GM21515 (cell line): ENCODE measurements around the gene UBE2L5.

Experiments used
- ATAC-seq: cut with Tn5 transposase; IDR thresholded peaks from one replicate; pipeline ENCODE4 v1.9.1; 2021; ENCODE audit not compliant: unreplicated experiment

Gene UBE2L5

DNA sequence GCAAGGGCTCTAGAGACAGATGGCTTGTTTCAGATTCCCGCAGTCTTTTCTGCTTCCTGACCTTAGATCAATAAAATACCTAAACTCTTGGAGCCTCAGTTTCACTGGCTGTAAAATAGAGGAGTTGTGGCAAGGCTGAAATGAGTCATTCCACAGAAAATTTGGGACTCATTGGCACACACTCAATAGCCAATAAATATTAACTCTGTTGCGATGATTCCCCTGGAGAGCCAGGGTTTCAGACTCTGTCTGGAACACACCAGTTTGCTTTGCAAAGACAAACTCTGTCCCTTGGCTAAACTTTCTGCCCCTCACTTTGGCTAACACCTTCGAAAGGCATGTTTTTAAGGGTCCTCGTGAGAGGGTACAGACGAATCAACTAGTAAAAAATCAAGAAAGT lies 18.1 kb upstream of the UBE2L5 start:
- ATAC-seq = no peak

- ATAC-seq = no peak
Observed at GRCh38 chr13:30406779-30407416, 15.4 kb upstream of the UBE2L5 start.

- ATAC-seq = peak; percentile 82
Observed at GRCh38 chr13:30408319-30409101, 13.8 kb upstream of the UBE2L5 start.

- no peak for ATAC-seq
Observed at GRCh38 chr13:30409886-30410704, 12.2 kb upstream of the UBE2L5 start.

DNA sequence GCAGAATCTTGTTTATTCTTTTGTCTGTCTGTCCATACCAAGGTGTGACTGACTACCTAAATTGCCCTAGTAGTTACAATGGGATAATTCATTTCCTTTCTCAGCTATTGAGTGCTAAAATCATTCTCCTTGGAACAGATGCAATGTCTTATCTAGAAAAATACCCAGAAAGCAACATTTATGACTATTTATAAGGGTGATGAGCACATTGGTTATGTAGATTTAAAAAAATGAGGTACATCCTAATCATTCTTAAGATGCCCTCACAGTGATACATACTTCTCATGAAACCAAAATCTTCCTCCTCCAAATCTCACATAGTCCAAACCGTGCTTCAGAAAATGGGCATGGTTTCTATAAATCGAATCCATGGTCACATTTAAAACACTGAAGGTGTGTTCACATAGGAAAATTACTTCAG lies 11.6 kb upstream of the UBE2L5 start:
- ATAC-seq = no peak

GRCh38 chr13:30412346-30412745 lies 9.9 kb upstream of the UBE2L5 start:
- no peak for ATAC-seq

- ATAC-seq = no peak
Observed at GRCh38 chr13:30413842-30414241, 8.5 kb upstream of the UBE2L5 start.

DNA sequence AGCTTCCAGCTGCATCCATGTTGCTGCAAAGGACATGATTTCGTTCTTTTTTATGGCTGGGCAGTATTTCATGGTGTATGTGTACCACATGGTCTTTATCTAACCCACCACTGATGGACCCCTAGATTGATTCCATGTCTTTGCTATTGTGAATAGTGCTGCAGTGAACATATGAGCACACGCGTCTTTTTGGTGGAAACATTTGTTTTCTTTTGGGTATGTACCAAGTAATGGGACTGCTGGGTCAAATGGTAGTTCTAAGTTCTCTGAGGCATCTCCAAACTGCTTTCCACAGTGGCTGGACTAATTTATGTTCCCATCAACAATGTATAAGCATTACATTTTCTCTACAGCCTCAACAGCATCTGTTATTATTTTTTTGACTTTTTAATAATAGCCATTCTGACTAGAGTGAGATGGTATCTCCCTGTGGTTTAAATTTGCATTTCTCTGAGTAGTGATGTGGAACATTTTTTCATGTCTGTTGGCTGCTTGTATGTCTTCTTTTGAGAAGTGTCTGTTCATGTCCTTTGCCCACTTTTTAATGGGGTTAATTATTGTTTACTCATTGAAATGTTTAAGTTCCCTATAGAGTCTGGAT lies 6.8 kb upstream of the UBE2L5 start:
- peak; percentile 64 for ATAC-seq

GRCh38 chr13:30416471-30416870 lies 5.8 kb upstream of the UBE2L5 start:
- ATAC-seq = no peak

GRCh38 chr13:30418075-30418716 lies 4.1 kb upstream of the UBE2L5 start:
- no peak for ATAC-seq

DNA sequence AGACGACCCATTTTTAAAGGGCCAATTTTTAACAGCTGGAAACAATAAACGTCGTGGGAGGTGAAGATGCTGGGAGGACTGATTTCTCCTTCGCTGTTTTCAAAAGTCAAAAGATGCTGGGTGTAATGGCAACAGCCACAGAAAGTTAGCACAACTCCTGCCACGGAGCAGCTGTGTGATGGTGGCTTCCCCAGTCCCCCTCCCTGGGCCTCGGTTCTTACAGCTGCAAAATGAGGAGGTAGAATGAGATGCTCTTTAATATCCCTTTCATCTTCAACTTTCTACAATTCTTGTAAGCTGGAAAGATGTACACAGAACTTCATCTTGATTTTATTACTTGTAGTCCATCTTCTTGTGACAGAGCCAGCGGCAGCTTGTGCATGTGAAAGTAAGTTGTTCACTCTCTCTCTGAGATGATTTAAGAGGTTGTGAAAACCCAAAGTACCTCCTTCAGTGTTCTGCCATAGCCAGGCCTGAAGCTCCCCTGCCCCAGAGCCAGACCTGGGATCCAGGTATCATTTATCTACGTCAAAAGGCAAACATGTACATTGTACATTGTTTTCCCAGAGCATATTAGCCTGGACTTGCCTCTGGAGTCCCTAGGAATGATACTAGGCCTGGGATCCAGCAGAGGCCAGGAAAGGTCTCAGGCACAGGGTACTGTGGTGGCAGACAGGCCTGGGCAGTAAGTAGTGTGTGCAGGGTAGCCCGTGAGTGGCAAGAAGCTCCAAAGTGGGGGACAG lies 3.4 kb upstream of the UBE2L5 start:
- no peak for ATAC-seq

DNA sequence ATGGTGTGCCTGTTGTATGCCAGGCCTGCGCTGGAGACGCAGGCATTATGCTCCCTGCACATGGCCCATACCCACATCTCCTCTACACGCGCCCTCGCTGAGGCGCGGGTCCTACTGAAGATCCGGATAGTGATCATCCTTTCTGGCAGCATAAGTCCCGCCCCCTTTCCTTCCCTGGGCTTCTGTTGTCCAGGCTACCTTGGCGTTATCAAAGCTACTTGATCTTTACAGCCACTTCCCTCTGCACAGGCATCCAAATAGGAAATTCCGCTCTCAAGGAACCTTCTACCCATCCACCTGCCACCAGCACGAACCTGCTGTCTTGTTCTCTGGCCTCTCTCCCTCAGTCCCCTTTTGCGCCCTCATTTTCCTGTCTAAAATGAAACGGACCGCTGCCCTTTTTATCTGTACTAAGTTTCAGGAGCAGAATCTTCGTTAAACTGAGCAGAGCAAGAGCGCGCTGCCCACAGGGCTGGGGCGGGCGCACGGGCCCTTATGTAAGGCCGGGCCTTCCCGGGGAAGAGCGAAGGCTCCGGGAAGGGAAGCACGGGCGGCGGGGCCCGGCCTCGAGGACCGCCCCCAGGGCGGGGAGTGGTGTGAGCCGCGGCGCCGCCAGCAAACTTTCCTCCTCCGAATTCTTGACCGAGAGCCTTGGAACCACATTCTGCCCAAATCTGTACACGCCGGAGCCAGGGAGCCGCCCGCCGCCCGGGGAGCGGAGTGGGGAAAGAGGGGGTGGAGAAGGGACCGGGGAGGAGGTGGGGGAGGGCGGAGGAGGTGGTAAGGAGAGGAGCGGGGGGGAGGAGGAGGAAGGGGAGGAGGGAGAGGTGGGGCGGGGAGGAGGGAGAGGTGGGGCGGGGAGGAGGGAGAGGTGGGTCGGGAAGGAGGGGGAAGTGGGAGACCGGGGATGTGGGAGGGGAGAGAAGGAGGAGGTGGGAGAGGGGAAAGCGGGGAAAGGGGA lies 920 bp upstream of the UBE2L5 start:
- ATAC-seq = peak; percentile 45

DNA sequence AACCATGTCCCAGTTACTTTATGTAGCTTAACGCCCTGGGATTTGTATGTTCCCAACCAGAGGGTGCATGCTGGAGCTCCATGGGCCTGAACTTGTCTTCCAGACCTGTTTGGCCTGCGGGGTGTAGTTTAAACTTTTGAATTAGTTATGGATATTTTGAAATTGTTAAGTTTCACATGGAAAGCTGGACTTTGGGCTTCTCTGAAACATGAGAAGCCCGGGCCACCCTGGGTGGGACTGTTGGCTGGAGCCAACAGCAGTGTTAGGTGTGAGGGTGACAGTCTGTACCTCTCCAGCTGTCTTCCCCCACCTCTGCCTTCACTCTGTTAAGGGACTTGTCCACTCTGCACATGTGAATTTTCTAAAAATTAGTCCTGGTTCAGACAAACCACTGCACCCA lies 1.6 kb downstream of the UBE2L5 start:
- ATAC-seq = no peak

GRCh38 chr13:30429235-30429634 lies 6.9 kb downstream of the UBE2L5 start:
- ATAC-seq = no peak

DNA sequence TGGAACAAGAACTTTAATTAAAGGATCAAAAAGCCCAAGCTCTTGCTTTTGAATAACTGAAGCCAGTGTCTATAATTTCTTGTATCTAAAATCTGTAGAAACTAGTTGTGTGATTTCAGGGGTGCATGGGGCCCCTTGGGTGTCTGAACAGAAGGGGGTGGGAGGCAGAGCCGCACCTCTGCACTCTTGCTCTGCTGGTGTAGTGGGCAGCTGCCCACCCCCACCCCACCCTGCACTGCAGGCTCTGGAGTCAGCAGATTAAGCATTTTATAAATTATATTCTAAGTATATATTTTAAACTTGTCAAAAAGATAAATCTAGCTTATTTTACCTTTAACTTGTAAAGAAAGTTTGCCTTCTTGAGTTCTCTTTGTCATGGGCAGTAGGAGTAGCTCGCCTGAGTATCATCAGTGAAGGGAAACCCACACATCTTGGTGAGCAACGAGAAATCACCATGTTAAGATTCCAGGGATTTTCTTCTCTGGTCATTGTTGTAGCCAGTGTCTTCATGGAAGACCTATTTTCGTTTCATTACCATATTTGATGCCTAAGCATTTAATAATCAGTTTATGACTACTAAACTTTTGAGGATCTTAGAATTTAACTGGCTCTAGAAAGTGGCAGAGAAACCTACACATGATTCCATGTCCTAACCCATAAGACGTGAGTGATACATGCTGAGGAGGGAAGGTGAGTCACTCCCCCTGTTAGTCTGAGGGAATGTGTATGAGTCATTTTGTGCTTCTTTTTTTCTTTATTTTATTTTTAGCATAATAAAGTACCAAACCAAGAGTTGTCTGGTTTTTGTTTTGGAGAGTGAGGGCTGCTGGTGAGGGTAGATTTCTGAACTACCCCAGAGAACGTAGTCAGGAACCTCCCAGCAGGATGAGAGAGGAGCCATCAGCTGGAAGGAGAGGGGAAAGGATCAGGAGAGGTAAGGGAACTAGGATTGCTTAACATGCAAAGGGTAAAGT lies 7.7 kb downstream of the UBE2L5 start:
- ATAC-seq = peak; percentile 61

- ATAC-seq = no peak
Observed at GRCh38 chr13:30431269-30431940, 9.1 kb downstream of the UBE2L5 start.

DNA sequence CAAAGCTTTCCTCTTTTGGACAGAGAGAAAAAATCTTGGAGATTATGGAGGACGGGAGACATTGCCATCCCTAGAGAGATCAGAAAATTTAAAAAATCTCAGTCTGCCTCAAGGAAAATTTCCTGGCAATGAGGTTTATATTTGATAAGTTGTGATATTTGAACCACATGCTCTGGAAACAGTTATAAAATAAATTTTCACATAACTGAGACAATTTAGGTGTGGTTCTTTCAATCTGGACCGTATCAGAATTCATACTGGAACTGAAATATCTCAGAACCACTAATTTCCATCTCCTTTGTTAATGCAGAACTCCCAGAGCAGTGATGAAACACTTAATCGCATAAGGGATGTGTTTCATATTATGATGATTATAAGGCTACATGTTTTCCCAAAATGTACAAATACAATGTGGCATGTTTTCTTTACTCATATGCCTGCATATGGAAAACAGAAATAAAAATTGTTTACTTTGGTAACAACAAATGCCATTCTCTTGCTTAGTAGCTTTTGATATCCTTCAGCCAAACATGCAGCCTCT lies 13.7 kb downstream of the UBE2L5 start:
- no peak for ATAC-seq
